SH-SY5Y (cell line): ENCODE data around the gene CLDN1.

Experiments
- GATA2 ChIP-seq: IDR thresholded peaks from 2 replicates; pipeline ENCODE4 v1.6.1; 2011; ENCODE audit warnings: mild to moderate bottlenecking, low read depth, low read length
- GATA3 ChIP-seq: IDR thresholded peaks from 2 replicates; pipeline ENCODE4 v1.6.1; 2011; ENCODE audit warnings: low read depth, mild to moderate bottlenecking, low read length, moderate library complexity

GRCh38 chr3:190326930-190327329 lies 4.7 kb upstream of the CLDN1 start:
- TF ChIP-seq GATA3 (no peak), GATA2 (no peak)
